ENCODE results near the gene IL21R.
A peak's percentile ranks its signal among the peaks of the same experiment; 100 is the strongest.
"Not testable (repeated sequence)": the region's sequence is repeated elsewhere in the genome, so short reads cannot be mapped to it uniquely, and the experiment has no call there.

Gene IL21R

DNA sequence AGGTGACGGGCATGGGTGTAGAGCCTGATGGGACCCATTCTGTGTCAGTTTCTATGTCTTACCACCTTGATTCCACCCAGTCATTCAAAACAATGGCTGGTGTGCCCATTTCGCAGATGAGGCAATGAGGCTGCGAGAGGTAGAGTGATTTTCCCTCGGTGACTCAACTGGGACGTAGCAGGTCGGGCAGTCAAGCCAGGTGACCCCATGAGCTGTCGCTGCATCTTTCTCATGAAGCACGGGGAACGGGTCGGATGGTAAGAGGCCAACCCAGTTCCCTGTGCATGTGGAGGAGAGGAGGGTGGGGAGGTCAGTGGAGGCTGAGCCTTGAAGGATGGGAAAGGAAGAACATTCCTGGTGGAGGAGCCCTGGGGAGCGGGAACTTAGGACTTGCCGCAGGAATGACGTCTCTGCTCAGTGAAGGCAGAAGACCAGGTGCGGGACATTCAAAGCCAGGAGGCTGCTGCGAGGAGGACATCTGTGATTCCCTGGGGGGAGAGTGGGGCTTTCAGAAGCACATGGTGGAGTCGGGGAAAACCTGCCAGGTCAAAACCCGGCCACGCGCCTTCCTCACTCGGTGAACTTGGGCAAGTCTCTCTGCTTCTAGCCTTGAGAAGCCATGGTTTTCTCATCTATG, 1.1 kb downstream of the IL21R start:
- peak; percentile 71 for DNase-seq

DNA sequence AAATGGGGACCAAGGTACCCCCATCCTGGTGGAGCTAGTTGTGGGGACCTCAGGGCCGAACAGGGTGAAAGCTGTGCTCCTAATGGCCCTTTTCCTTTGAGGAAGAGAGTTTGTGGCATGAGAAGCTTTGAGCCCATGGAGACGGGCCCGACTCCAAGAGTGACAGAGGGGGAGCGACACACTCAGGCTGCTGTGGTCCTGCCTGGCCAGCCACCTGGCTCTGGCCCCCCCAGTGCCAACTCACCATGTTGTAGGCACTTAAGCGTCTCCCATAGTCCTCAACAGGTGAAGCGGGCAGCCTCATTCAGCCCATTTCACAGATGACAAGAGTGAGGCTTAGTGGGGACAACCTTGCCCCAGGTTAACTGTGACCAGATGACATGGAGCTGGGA, 1.6 kb downstream of the IL21R start:
- peak; percentile 22 for DNase-seq

DNA sequence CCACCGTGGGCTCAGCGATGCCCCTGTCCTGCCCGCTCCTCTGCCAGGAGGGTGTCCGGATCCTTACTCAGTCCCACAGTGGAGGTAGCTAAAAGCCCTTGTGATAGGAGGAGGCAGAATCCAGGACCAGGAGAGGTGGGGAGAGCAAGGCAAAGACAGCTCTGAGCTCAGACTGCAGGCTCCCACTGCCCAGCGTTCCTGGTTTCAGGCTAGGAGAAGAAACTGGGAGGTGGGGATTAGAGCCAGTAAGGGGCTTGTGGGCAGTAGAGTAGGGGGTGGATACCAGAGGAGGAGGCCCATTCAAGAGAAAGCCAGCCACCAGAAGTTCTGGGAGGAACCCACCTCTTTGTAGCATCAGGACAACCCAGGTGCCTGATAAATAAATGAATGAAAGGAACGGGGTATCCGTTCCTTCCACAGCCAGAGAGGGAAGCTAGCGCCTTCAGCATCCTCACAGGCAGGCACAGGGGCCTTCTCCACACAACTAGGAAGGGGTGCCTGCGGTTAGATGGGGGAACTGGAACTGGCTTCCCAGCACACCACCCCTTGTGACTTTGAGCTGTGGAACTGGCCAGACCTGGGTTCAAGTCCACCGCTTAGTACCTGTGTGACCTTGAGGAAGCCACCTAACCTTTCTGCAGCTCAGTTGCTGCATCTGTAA, 2.3 kb downstream of the IL21R start:
- DNase-seq = peak; percentile 56

DNA sequence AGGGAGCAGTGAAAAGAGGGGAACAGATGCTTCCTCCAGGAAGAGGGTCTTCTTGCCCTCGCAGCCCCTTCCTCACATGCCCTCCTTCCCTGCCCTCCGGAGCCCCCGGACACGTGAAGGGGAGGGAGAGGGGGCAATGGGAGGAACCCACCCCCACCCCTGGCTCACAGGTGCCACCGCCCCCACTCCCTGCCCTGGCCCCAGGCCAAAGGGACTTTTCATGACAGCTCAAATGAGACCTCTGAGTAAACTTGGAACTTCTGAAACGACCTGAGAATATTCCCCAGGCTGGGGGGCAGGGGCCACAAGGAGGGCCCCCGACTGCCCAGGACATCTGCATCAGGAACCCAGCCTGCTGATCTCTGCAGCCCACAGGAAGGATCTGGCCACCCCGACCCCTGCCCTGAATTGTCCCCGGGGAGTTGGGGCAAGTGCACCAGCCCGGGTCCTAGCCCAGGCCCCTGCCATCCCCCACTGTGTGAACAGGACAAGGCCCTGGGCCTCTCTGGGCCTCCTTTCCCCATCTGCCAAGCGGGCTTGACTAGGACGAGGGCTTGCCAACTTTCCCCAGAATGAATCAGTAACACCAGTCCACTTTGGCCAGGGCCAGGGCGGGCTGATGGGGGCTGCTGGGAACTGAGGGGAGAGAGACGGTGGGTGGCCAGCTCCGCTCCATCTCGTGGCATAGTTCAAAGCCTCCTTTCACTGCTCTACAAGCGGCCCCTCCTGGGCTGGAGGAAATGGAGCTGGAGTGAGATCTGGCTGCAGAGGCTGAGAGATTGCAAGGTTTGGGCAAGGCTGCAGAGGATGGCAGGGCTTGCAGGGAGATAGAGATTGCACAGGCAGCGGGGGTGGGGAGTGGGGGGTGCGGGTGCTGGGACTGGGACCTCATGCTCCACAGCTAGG, 3.8 kb downstream of the IL21R start:
- peak; percentile 90 for DNase-seq

DNA sequence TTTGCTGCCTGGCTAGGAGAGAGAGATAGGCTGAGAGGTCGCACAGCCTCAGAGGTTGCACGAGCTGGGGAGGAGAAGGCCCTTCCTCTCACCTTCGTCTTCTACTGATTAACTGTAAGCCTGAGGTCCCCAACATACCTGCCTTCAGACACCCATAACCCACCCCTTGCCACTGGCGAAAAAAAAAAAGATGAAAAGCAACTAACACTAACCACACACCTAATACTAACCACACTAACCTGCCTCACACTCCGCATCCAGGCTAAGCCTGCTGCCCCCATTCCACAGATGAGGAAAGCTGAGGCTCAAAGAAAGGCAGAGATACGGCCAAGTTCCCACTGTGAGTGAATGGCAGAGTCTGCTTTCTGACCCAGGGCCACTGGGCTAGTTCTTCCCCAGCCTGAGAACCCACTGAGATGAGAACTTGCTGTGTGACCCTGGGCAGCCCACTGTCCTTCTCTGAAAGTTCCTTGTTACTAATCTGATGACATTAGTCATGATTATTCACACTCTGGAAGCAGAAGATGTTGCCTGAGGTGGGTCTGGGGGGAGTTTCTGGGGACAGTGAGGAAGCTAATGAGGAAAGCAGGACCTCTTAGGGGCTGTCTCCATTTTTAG, 4.6 kb downstream of the IL21R start:
- DNase-seq = peak; percentile 41

DNA sequence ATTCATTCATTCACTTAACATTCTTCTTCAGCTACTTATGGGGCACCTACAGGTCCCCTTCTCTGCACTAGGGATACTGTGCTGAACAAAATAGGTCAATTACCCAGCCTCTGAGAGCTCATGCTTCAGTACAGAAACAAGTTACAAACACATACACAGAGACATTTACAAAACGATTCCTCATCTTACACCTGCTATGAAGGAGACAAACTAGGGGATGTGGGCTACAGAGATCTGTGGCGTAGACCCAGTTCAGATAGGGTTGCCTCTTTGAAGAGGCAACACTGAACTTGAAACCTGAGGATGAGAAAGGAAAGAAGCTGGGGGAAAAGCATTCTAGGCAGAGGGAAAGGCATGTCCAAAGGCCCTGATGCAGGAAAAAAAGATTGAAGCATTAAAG, 5.2 kb downstream of the IL21R start:
- peak; percentile 45 for DNase-seq

DNA sequence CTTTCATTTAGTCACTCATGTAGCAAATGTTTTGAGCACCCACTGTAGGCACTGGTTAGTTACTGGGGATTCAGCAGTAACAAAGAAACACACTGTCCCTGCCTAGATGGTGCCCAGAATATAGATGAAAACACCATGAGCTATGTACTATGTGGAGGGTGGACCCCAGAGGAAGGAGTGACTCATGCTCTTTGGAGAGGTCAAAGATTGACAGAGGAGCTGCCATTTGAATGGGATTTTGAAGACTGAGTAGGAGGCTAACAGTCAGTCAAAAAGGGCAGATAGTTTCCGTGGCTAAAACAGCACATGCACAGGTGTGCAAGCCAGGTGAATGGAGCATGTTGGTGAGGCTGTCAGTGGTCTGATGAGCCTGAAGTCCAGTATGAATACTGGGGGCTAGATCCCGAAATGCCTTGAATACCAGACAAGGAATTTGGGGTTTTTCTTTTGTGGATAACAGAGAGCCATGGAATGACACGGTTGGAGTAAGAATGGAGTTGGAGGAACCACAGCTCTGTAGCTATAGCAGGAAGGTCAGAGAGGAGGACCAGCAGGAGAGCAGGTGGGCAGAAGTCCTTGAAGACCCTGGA, 6.1 kb downstream of the IL21R start:
- peak; percentile 75 for DNase-seq

DNA sequence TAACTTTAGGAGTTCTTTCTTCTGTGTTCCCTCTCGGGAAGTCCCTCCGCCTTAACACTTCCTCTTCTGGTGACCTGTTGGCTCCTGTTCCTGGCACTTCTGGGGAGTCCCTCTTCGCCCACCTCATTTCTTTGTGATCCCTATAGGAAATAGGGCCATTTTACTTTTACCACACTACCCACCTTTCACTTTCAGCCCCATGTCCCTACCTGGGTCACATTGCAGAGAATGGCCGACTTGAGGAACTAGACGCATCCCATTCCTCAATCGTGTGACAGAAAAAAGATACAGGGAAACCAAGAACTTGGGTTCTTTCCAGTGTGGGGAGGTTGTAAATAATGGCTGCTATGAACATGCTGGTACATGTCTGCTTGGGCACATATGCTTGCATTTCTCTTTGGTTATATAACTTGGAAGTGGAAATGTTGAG, 6.6 kb downstream of the IL21R start:
- DNase-seq = peak; percentile 27

DNA sequence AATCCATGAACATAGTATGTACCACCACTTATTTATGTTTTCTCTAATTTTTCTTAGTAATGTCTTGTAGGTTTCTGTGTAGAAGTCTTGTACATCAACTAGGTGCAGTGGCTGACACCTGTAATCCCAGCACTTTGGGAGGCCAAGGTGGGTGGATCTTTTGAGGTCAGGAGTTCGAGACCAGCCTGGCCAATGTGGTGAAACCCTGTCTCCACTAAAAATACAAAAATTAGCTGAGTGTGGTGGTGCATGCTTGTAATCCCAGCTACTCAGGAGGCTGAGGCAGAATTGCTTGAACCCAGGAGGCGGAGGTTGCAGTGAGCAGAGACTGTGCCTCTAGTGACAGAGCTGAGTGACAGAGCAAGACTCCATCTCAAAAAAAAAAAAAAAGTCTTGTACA, 8.0 kb downstream of the IL21R start:
- DNase-seq = not testable (repeated sequence)

DNA sequence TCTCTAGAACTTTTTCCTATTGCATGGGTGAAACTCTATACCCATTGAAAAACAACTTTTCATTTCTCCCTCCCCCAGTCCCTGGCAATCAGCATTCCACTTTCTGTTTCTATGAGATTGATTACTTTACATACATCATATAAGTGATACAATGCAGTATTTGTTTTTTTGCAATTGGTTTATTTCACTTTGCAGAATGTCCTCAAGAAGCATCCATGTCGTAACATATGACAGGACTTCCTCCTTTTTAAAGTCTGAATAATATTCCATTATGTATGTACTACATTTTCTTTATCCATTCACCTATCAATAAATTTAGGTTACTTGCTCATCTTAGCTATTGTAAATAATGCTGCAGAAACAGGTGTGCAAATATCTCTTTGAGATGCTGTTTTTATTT, 8.8 kb downstream of the IL21R start:
- no peak for DNase-seq

DNA sequence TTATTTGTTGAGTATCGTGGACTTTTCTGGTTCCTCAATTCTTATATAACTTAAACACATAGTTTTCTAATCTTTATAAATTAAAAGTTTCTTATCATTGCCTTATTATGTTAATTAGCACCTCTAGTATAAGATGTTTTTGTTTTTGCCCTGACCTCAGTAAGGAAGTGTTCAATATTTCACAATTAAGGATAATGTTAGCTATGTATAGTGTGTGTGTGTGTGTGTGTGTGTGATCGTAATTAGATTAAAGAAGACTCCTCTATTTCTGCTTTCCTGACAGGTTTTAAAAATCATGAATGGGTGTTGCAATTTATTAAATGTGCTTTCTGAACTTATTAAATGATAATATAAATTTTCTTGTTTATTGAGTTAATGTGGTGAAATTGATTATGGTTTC, 12.0 kb downstream of the IL21R start:
- DNase-seq = no peak

DNA sequence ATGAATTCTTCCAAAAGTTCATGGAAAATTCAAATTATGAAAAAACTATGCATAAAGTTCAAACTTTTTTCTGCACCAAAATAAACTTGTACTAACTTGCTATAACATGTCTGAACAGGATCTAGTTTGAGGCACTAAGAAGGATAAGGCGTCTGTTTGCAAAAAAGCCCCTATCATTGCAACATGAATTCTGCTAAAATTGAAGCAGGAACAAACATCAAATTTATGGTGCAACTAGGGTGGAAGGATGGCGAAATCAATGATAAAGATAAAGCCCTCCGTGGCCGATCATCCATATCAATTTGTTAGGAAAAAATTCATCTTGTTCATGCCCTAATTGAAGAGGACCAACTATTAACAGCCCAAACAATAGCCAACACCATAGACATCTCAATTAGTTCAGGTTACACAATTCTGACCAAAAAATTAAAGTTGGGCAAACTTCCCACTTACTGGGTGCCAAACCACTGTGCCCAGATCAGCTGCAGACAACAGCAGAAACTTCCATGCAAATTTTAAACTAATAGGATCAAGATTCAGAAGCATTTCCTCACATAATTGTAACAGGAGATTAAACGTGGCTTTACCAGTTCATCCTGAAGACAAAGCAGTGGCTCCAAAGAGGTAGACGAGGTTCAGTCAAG, 12.9 kb downstream of the IL21R start:
- DNase-seq = no peak

DNA sequence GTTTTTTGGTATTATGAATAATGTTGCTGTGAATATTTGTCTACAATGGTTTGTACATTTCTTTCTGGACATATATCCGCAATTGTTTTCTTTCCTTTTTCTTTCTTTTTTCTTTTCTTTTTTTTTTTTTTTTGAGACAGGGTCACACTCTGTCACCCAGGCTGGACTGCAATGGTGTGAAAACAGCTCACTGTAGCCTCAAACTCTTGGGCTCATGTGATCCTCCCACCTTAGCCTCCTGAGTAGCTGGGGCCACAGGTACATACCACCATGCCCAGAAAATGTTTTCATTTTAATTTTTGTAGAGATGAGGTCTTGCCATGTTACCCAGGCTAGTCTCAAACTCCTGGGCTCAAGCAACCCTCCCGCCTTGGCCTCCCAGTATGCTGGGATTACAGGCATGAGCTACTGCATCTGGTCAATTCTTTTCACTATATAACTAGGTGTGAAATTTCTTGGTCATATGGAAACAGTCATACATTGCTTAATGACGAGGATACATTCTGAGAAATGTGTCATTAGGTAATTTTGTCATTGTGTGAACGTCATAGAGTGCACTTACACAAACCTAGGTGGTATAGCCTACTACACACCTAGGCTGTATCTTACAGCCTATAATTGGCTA, 15.2 kb downstream of the IL21R start:
- DNase-seq = peak; percentile 72

DNA sequence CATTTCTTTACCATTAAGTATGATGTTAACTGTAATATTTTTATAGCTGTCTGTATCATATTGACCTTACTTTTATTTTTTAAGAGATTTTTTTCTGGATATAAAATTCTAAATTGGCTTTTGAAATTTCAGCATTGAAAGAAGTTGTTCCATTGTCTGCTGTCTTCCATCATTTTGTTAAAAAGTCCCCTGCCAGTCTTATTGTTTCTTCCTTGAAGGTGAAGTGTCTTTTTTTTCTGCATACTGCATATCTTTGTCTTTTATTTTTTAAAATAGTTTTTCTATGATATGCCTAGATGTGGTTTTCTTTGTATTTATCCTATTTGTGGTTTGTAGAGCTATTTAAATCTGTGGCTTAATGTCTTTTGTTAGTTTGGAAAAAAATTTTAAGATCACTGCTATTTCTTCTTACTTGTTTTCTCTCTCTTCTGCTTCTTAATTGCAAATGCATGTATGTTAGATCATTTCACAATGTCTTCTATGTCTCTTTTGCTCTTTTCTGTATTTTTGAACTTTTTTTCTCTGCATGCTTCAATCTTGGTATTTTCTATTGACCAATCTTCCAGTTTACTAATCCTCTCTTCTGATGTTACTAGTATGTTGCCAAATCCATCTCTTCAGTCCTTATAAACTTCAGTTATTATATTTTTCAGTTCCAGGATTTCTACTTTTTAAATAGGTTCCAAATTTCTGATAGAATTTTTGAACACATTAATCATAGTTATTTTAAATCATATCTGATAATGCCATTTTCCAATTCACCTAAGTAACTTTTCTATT, 20.2 kb downstream of the IL21R start:
- DNase-seq = no peak

DNA sequence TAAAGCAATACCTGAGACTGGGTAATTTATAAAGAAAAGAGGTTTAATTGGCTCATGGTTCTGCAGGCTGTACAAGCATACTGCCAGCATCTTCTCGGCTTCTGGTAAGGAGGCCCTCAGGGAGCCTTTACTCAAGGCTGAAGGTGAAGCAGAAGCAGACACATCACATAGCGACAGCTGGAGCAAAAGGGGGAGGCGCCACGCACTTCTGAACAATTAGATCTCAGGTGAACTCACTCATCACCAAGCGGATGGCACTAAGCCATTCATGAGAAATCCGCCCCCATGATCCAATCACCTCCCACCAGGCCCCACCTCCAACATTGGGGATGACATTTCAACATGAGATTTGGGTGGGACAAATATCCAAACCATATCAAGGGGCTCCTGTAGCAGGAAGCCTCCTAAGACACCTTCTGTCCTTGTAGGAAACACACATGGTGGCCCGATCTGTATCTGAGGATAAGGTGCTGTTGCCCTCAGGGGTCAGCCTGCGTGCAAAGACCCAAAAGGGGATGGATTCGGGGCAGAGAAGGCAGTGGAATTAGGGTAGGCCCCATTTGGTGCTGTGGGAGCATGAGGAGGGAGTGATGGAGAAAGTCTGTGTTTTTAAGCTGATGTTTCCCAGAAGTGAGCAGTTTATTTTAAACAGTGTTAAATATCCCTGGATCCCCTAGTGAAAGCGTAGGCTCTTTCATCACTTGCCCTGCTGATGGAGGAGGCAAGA, 23.0 kb downstream of the IL21R start:
- DNase-seq = no peak

DNA sequence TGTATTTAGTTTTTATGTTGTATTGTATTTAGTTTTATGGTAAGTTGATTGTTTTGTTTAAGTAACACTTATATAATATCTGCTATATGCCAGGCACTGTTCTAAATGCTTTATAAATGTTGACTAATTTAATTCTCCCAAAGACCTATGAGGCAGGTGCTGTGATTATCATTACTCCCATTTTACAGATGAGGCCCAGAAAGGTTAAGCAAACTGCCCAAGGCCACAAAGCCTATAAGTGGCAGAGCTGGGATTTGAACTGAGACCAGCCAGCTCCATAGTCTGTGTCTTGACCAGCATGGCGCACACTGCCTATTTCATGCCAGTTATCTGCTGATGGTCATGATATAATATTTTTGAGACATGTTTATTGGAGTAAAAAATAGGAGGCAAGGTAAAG, 24.0 kb downstream of the IL21R start:
- no peak for DNase-seq

DNA sequence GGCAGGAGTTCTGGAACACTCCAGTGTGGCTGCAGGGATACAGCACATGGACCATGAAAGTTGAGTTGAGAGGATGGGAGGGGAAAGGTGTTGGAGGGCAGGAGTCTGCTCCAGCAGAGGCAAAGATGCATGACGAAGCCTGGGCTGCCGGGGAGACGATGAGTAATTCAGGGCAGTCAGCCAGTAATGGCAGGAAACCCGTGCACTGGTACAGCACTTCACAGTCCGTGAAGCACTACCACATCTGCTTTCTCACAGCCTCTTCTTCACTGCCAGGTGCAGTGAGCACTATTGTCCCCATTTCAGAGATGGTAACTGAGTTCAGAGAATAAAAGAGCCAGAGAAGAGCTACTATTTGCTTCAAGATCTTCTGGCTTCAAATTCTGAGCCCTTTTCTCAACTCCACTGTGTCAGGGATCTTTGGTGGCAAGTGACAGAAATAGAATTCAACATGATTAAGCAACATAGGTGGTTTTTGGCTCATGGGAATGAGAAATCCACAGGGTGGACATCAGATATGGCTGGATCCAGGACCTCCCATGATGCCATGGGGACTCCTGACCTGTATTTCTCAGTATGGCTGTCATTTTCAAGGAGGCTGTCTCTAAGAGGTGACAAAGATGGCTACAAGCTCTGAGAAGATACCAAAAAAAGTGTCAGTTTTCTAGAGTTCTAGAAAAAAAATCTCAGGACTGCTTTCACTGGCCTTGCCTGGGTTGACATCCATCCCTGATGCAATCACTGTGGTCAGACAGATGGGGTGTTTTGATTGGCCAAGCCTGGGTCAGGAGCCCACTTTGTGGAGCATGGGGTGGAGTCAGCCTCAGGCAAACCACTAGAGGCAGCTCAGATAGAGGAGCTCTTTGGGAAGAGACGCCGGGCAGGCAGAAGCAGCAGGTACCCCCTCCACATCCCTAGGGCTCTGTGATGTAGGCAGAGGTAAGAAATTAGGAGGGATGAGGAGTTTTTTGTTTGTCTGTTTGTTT, 24.7 kb downstream of the IL21R start:
- DNase-seq = peak; percentile 94

DNA sequence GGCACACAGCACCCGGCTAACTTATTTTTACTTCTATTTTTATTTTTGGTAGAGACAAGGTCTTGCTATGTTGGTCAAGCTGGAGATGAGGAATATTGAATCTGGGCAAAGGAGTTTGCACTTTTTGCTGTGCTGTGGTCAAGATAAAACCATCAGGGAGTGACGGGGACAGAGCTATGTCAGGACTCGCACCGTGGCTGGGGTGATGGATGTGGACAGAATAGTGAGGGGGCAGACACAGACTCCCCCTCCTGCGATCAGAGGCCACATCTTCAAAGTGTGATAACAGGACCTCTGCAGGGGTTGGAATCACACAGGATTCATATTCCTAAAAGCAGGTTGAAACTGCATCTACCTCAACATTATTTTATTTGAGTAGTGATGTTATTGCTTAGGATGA, 25.6 kb downstream of the IL21R start:
- DNase-seq = no peak

Measured in activated CD4-positive, alpha-beta T cell treated with anti-CD3 and anti-CD28 coated beads, Interleukin-10, Interleukin-2, amounts not matched to agents 100 ng/mL and 50 ng/mL, durations not matched to agents 16 hours and 8 hours (primary cell).